Measurements from ENCODE around the gene KIF5C.

DNA sequence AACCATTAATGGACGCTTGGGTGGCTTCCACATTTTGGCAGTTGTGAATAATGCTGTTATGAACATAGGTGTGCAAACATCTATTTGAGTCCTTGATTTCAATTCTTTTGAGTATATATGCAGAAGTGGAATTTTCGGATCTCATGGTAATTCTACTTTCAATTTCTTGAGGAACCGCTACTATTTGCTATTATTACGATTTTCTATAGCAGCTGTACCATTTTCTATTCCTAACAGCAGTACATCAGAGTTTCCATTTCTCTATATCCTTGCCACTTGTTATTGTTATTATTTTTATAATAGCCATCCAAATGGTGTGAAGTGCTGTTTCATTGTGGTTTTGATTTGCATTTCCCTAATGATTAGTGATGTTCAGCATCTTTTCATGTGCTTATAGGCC, 69.5 kb downstream of the KIF5C start:
- TF ChIP-seq POLR2A (IDR thresholded peaks at IDR 0.05): no peak
- TF ChIP-seq, protein P1, sequence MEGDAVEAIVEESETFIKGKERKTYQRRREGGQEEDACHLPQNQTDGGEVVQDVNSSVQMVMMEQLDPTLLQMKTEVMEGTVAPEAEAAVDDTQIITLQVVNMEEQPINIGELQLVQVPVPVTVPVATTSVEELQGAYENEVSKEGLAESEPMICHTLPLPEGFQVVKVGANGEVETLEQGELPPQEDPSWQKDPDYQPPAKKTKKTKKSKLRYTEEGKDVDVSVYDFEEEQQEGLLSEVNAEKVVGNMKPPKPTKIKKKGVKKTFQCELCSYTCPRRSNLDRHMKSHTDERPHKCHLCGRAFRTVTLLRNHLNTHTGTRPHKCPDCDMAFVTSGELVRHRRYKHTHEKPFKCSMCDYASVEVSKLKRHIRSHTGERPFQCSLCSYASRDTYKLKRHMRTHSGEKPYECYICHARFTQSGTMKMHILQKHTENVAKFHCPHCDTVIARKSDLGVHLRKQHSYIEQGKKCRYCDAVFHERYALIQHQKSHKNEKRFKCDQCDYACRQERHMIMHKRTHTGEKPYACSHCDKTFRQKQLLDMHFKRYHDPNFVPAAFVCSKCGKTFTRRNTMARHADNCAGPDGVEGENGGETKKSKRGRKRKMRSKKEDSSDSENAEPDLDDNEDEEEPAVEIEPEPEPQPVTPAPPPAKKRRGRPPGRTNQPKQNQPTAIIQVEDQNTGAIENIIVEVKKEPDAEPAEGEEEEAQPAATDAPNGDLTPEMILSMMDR (IDR thresholded peaks at IDR 0.05): no peak
